Dermis blood vessel endothelial cell (primary cell): ENCODE results near the gene CBFA2T3. TPM values are rescaled to one million over a fixed set of nuclear protein-coding genes. Genes with fewer than 3 reads are reported as not detected.

Source experiments
- DNase-seq: peaks from one replicate; pipeline ENCODE4 v3.0.0; 2010
- total RNA-seq: library from RNA; depleted of rRNA; stranded (reverse); fragments of >200 nt; gene quantifications from 2 replicates; pipeline ENCODE4 v1.2.3, GENCODE V29; 2014

The CBFA2T3 gene
- total RNA-seq, 1 donor from 2014 or later = not detected

- DNase-seq = no peak
Observed at GRCh38 chr16:88888057-88888456, 89.0 kb downstream of the CBFA2T3 start.

DNA sequence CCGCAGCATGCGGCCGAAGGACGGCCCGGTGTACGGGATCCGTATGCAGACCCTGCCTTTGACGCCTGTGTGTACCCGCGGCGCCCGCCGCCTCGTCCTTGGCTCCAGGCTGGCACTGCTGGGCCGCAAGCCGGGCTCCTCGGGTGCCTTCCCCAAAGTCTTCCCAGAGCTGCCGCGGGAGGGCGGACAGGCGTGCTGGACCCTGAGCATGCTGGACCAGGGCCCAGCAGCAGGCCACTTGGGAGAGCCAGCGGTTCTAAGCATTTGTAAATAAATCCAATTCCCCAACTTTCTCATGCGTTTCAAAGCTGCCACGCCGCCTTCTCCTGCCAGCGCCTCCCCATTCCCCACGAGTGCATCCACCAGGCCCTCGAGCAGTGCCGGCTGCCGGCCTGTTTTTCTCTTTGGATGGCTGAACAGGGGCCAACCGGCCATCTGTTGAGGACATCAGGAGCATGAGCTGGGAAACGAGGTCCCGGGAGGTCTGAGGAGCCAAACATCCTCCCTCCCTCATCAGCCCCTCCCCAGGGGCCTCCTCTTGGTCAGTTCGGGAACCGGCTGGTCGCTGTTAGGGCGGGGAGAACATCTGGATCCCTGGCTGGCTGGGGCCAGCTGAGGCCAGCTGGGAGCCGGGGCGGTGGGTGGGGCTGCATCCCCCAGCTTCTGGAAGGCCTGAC lies 90.0 kb downstream of the CBFA2T3 start:
- no peak for DNase-seq

DNA sequence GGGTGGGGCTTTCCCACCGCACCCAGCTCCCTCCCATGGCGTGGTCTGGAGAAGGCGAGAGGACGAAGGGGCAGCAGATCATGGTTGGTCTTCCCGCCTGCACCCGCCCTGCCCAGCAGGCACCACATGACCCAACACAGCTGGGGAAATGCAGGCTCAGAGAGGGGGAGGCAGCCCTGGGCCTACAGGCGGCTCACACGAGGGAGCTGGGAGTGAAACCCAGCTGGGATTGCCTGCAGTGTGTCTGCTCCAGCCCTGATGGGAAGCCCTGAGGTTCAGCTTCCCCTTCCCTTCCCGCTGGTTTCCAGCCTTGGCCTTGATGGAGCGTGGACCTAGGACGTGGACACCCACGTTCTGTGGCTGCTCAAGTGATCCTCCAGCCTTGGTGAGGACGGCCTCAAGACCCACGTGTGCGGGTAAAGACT lies 90.6 kb downstream of the CBFA2T3 start:
- no peak for DNase-seq

DNA sequence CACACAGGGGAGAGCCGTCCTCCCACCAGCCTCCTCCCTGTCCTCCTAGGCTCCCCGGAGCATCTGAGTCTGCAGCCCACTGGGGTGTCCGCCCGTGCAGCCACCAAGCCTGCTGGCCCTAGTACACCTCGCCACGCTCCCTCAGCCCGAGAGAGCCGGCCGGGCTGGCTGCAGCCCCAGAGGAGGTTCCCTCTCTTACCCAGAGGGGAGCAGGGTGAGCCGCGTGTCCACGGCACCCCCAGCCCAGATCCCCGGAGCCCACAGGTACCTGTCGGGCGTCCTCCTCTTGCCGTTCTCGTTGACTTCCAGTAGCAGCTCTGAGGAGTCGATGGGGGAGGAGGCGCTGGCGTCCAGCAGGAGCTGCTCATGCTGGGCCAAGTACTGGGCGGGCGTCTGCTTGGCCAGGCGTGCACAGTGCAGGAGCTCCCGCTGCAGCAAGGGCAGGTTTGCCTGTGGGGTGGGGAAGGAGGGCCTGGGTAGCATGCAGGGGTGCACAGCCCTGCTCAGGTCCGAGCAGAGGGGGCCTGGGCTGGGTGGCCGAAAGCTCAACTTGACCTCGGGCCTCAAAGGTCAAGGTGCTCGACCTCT lies 91.2 kb downstream of the CBFA2T3 start:
- DNase-seq = no peak

- DNase-seq = no peak
Observed at GRCh38 chr16:88884569-88885271, 92.3 kb downstream of the CBFA2T3 start.

DNA sequence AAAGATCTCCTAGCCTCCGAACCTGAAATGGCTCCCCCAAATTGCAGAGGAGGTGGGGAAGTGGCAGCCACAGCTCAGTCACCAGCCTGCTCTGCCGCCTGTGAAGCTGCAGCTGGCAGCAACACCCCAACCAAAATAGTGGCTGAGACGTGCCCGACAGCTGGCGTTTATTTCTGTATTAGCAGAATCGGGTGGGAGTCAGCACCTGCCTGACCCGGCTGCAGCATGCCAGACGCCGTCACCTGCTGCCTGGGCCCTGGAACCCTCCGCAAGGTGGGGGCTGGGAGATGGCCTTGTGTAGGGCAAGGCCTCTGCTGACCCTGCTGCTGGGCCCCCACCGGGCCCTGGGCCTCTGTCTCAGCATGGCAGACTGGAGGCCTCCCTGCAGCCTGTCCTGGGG lies 93.1 kb downstream of the CBFA2T3 start:
- no peak for DNase-seq

- no peak for DNase-seq
Observed at GRCh38 chr16:88883117-88883895, 93.7 kb downstream of the CBFA2T3 start.

DNA sequence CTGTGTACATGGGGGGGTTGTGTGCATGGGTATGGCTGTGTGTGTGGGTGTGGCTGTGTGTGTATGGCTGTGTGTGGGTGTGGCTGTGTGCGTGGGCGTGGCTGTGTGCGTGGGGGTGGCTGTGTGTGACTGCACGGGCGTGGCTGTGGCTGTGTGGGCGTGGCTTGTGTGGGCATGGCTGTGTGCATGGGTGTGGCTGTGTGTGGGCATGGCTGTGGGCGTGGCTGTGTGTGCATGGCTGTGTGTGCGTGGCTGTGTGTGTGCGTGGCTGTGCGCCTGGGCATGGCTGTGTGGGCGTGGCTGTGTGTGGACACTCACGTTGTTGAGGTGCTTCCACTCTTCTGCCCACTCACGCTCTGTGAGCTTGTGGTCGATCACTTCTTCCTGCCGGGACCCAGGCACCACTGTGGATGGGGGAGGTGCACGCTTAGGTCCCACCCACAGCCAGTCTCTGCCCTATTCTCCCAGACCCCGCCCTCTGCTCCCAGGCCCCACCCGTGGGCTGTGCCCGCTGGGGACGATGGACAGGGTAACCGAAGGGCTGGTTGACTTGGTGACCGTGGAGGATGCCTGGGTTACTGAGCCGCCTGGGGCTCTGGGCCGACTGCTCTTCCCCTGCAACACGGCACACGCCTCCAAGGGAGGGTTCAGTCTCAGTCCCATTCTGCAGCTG lies 94.5 kb downstream of the CBFA2T3 start:
- DNase-seq = no peak

GRCh38 chr16:88881675-88882357 lies 95.2 kb downstream of the CBFA2T3 start:
- no peak for DNase-seq

DNA sequence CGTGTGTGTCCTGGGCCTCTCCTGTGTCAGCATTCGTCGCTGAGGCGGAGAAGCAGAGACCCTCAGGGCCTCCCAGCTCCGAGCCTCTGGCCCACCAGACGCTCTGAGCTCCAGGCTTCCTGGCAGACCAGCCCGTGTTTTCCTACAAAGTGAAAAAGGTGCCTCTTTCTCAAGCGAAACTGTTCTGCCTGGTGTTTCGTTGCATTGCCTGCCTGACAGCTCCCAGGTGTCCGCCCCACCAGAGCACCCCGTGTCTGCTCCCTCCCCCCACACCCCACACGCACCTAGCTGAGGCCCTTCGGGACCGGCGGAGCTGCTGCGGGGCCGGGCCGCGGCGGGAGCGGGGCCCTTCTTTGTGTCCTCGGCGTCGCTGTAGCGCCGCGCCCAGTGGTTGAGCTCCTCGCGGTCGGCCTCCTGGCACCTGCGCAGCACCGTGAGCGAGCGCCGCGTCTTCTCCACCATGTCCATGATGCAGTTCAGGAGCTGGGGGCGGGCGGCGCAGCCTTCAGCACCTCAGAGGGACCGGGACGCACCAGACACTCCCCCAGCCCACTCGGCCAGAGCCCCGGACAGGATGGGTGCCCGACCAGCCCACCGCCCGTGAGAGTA lies 95.9 kb downstream of the CBFA2T3 start:
- no peak for DNase-seq

DNA sequence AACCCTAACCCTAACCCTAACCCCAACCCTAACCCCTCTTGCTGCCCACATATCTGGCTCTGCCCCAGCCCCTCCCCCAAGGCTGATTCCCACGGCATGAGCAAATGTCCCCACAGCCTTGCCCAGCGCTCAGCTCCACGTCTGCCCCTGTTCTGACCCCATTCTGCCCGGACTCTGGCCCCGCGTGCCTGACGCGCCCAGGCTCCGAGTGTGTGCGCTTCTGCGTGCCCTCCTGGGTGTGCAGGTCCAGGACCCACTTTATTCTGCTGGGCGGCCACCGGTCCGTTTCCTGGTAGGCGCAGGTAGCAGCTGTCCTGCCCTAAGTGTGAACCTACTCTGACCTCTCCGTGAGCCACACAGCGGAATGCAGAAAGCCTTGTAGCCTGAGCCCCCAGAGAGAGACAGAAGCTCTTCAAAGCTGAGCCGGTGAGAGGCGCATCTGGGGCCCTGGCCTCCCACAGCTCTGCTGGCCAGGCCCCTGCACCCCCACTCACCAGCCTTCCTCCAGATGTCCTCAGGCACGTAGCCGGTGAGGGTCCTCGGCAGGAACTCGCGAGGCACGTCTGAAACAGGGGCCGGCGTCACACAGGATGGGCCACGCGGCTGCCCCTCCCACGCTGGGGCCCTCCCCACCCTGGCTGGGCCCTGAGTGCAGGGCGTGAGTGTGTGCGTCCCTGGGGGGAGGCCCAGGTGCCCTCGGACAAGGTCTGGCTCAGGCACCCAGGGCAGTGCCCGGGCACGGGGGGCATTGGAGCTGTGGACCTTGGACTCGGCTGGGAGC lies 96.6 kb downstream of the CBFA2T3 start:
- DNase-seq = no peak

DNA sequence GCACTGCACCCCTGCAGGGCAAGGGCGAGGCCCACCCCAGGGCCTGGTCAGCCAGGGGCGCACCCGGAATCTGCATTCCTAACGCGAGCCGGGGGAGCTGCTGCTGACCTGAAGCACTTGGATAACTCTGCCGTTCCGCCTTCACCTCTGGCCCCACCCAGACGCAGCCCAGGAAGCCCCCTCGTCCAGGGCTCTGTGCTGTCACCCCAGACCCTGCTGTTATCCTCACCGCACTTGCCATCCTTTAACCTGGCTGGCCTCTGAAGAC lies 97.3 kb downstream of the CBFA2T3 start:
- no peak for DNase-seq

GRCh38 chr16:88878967-88879787 lies 97.8 kb downstream of the CBFA2T3 start:
- DNase-seq = no peak

- no peak for DNase-seq
Observed at GRCh38 chr16:88878356-88878755, 98.7 kb downstream of the CBFA2T3 start.

DNA sequence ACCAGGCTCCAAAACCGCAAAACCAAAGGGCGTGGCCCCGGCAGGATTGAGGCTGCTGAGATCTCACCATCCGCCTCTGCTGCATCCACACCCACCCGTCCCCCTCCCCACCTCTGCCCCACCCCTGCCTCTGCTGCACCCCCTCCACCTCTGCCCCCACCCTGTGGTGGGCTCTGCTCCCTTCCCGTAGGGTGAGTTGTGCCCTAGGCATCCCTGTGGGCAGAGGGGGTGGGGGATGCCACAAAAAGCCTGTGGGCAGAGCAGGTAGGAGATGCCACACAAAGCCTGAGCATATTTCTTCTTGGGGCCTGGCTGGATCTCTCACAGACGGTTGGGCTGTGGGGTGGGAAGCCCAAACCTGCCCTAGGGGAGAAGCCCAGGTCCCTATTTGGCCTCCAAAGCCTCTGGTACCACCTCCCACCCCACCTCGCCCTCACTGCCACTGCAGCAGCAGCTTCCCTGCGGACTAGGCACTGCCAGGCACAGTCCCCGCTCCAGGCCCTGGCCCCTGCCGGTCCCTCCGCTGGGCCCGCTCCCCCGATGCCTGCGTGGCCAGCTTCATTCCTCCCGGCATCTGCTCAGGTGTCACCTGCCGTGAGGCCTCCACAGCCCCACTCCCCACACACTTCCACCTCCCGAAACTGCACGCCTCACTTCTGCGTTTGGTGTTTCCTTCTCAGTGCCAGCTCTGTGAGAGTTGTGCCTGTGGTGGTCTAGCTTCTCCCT lies 99.3 kb downstream of the CBFA2T3 start:
- no peak for DNase-seq

GRCh38 chr16:88876942-88877526 lies 100.0 kb downstream of the CBFA2T3 start:
- DNase-seq = no peak

- no peak for DNase-seq
Observed at GRCh38 chr16:88875703-88876234, 101.2 kb downstream of the CBFA2T3 start.

GRCh38 chr16:88874938-88875599 lies 101.9 kb downstream of the CBFA2T3 start:
- DNase-seq = no peak
